GM19455 (cell line): ENCODE measurements around the gene USP47.

Source experiments
- ATAC-seq: cut with Tn5 transposase; IDR thresholded peaks from one replicate; pipeline ENCODE4 v1.9.1; 2021; ENCODE audit not compliant: unreplicated experiment

Gene USP47, protein sequence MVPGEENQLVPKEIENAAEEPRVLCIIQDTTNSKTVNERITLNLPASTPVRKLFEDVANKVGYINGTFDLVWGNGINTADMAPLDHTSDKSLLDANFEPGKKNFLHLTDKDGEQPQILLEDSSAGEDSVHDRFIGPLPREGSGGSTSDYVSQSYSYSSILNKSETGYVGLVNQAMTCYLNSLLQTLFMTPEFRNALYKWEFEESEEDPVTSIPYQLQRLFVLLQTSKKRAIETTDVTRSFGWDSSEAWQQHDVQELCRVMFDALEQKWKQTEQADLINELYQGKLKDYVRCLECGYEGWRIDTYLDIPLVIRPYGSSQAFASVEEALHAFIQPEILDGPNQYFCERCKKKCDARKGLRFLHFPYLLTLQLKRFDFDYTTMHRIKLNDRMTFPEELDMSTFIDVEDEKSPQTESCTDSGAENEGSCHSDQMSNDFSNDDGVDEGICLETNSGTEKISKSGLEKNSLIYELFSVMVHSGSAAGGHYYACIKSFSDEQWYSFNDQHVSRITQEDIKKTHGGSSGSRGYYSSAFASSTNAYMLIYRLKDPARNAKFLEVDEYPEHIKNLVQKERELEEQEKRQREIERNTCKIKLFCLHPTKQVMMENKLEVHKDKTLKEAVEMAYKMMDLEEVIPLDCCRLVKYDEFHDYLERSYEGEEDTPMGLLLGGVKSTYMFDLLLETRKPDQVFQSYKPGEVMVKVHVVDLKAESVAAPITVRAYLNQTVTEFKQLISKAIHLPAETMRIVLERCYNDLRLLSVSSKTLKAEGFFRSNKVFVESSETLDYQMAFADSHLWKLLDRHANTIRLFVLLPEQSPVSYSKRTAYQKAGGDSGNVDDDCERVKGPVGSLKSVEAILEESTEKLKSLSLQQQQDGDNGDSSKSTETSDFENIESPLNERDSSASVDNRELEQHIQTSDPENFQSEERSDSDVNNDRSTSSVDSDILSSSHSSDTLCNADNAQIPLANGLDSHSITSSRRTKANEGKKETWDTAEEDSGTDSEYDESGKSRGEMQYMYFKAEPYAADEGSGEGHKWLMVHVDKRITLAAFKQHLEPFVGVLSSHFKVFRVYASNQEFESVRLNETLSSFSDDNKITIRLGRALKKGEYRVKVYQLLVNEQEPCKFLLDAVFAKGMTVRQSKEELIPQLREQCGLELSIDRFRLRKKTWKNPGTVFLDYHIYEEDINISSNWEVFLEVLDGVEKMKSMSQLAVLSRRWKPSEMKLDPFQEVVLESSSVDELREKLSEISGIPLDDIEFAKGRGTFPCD (N-terminal part only)

DNA sequence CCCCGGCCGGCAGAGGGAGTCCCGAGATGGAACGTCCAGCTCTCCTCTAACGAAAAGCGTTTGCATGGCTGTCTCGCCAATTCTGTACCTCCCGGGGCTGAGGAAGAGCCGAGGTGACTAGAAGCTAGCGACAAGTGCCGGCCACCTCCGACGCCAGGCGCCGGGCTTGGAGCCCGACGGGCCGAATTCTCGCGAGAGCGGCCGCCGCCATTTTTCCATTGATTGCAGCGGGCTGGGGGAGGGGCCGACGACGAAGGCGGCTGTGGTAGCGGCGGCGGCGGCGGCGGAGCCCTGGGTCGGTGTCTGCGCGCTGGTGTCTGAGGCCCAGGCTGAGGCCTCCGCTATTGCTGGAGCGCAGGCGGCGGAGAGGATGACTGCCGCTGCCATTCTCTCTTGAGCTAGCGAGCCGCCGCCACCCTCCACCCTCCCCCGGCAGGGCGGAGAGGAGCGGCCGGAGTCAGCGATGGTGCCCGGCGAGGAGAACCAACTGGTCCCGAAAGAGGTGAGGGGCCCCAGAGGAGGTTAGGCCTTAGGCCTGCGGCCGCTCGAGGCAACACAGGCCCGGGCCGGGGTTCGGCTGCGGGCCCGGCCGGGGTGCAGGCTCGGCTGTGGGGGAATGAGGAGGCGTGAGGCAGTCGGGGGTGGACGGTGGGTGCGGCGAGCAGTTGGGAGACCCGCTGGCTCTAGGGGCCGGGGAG, at the start of gene USP47:
Gene USP47, plus strand, starts transcription at position 250 of the 698 bp plus-strand sequence. Its CDS starts 214 bp downstream, at position 464.
- ATAC-seq: peak; percentile 76

DNA sequence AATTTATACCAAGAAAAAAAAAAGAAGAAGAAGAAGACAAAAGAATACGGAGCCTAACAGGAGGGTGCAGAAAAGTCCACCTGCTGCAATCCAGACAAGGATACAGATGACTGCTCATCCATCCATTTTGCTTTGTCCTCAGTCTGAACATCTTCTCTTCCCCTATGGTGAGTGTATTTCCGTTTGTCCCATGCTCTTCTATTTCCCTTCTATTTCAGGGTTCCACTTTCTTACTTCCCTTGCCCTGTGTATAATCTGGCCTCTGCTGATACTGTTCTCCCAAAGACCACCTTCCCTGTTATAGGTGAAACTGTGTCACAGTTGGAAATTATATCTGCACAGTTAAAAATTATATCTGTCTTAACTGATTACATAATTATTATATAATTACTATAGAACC, 48.7 kb upstream of the USP47 start:
- ATAC-seq: no peak

DNA sequence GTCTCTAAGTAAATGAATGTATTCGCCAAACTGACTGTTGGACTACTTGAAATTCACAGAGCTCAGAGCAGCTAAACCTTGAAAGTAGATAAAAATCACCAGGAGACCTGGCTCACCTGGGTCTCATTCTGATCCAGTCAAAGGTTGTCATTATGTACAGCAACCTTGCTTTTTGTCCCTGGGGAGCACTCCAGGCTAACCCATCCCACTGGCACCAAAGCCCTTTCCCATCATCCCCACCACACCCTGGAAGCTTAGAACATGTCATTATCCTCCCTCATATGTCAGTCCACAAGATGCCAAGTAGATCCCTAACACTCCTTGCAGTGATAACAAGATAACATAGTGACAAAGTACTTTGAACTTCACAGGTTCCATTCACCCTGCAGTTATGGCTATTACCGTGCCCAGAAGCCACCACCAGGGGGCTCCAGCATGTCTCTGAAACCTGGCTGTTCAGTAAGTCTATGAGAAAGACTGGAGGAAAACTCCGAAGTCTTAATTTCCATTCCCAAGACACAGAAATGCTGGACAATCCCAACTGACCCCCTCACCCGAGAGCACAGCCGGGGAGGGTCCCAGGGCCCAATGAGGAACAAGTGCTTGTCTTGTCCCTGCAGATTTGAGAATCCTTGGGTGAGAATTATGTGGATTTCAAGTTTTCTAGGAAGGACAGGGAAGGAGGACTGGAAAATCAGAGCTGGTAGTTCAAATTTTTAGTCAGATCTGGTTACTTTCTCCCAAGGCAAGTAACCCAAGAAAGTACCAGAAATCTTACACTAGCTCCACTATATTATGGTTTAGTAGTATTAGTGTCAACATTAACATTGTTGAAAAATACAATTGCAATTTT, 43.0 kb upstream of the USP47 start:
- no peak for ATAC-seq

DNA sequence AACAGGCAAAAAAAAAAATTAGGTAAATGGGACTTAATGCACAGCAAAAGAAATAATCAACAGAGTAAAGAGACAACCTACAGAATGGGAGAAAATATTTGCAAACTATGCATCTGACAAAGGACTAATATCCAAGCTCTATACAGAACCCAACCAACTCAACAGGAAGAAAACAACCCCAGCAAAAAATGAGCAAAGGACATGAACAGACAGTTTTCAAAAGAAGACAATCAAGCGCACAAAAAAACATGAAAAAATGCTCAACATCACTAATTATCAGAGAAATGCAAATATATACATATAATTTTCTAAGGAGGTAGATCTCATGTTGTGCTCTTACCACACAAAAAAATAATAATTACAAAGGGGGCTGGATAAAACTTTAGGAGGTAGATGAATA, 36.5 kb upstream of the USP47 start:
- no peak for ATAC-seq

DNA sequence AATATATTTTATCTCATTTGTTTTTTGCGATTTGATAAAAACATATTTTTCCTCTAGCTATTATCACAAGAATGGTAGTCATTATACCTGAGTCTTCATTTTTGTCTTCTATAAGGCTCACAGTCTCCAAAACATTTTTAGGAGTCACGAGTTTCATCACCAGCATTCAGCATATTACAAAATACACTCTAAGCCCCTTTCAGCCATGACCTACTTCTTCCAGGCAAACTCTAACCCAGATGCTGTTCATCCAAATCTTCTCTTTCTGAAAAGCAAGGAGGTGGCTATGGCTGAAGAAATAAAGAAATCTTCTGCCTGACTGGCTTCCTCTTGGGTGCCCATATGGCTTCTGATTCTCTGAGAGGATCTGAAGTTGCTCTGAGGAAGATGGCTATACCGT, 35.7 kb upstream of the USP47 start:
- ATAC-seq: no peak

DNA sequence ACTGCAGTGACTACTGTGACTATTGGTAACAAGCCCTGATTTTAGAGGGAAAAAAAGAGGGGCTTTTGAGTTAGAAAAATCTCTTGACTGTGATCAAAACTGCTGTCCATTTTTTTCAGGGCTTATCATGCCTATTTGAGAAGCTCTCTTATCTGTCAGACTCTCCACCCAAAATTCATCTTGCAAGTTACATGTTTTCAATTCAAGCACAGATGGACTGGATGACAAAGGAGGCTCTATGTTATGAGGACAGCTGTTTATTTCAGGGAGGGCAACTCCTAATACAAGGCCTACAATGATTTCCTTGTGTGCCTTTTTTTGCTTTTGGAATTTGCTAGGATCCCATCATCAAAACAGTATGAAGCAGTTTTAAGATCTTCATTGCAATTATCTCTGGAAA, 35.2 kb upstream of the USP47 start:
- ATAC-seq: no peak

DNA sequence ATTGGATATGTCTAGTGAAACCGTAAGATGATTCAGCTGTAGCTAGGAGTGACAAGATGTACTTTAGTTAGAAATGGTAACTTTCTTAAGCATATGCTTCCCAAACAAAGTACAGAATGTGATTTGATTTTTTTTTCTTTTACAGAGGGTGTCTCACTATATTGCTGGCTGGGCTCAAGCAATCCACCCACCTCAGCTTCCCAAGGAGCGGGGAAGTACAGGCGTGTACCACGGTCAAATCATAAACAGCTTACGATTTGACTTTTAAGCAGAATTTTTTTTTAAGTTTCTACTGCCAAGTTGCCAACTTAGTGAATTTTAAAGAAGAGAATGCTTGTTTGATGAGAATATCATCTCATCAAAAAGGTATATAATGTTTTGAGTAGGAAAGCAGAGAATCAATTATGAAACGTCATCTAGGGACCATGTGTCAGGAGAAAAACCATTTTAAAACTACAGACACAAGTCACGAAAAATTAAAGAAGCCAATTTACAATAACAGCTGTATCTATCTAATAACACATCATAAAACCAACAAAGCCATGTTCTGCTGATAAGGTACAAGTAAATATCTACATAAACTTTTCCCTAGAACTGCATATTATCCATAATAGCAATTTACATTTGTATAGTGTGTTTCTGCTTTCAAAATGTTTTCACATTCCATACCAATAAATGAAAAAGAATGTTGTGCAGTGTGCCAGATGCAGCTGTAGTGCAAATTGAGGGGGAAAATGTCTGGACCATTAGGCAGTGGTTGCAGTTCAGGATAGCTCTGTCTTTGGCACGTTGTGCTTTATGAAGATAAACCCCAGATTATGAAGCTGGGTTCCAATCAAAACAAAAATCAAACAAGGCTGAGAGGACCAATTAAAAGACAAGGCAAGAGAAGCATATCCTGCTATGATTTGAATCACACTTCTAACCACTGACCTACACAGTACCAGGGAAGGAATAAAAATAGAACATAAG, 33.7 kb upstream of the USP47 start:
- no peak for ATAC-seq

DNA sequence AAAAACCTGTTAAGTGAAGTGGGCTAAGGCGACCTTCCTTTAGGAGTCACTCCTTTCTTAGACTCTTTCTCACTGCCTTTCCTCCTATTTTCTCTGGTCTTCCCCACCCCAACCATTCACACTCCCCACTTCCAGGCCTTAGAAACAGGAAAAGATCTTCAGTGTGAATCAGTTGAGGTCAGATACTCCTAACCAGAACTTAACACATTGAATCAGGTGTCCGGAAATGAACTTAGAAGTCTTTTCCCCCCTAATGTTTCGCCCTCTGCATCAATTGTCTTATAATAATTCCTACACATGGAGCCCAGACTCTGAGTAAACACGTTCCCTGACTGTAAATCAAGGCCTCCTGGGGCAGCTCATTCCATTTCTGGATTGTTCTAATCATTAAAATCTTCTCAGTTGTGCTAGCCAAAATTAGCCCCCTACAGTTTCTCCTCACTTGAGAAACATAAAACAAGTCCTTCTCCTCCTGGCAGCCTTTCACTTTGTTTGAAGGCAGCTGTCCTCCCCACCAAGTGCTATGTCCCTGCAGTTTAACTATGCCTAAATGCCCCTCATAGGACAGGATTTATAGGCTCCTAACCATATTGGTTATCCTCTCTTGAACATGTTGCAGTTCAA, 32.7 kb upstream of the USP47 start:
- no peak for ATAC-seq

DNA sequence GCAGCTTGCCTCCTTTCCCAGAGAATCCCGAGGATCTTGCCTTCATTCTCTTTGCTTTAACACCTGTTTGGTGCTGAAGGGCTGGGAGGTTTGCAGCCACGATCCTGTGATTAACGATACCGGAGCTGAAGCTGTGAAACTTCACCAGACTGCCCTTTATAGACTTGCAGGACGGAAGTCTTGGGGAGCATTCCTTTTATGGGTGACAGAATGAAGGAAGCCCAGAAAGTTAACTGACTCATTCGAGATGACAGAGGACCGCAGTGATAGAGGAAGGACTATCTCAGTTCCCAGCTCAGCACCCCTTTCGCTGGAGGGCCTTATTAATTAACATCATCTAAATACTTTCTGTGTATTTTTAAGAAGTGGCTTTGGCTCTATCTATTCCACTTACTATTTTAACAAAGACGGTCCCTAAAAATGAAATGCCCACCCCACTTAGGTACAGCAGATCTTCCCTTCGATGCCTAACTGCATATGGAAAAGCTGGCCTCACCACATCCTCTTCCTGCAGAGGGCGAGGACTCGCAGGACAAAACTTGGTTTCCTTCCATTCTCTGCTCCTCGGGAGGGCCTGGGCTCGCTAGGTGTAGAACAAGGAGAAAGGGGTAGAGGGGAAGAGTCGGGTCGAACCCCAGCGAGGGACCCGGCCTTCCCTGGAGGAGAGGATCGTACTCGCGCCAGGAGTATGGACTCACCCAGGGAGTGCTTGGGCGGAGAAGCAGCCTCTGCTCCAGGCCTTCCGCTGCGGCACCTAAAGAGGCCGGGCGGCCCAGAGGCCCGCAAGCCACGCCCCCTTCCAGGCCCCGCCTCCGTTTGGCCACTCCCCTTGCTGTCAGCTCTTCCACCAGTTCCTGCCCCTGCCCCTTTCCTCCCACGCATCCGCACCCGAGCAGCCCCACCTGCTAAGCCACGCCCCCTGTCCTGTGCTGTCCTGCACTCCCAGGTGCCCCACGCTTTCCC, 30.7 kb upstream of the USP47 start:
- no peak for ATAC-seq

DNA sequence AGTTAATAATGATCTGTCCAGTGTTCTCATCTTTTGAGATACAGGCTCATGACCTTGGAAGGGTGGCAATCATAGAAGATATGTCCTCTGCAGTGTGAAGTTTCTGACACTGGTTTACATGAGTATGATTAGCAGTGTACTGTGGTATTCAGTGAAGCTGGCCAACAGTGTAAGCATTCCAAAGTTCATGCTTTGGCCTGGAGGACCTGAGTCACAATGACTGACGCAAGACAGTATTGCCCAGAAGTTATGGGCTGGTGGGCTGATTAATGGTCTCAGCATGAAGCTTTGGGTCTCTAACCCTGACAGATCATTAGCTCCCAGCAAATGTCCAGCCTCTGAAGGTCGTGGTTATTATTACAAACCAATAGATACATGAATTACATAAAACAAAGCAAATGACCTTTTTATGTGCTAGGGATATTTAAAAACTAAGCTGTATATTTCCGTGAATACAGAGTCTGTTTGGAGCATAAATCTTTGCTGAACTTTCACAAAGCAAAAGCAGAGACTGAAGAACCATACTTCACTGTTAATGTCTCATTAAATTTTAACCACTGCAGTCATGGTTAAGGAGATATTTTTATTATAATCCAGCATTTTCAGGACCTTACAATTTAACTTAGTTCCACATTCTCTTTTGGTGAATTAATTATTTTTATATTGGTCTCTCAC, 28.3 kb upstream of the USP47 start:
- no peak for ATAC-seq

DNA sequence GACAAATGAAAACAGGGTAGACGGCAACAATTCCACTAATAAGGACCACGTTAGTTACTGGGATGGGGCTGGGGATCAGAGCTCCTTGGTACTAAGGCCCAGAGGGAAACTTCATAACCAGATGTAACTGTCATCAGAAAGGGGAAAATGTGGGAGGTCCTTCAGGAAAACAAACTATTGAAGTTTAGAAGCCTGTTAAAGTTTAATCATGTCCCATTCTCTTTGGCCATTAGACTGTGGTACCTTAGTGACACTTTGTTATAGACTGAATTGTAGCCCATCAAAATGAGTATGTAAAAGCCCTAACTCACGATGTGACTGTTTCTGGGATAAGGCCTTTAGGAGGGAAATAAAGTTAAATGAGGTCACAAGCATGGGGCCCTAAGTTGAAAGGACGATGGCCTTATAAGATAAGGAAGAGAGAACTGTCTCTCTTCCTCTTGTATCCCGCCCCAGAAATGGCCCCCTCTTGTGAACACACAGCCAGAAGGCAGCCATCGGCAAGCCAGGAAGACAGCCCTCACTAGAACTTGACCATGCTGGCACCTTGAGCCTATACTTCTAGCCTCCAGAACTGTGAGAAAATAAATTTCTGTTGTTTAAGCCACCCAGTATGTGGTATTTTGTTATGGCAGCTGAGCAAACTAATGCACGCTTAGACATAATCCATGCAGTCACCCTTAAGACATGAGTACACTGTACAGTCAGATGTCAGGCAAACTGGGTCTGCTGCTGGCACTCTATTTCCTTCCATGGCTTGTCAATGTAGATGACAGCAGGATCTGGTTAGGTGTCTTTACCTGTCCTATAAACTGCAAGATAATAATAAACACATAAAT, 26.9 kb upstream of the USP47 start:
- no peak for ATAC-seq

DNA sequence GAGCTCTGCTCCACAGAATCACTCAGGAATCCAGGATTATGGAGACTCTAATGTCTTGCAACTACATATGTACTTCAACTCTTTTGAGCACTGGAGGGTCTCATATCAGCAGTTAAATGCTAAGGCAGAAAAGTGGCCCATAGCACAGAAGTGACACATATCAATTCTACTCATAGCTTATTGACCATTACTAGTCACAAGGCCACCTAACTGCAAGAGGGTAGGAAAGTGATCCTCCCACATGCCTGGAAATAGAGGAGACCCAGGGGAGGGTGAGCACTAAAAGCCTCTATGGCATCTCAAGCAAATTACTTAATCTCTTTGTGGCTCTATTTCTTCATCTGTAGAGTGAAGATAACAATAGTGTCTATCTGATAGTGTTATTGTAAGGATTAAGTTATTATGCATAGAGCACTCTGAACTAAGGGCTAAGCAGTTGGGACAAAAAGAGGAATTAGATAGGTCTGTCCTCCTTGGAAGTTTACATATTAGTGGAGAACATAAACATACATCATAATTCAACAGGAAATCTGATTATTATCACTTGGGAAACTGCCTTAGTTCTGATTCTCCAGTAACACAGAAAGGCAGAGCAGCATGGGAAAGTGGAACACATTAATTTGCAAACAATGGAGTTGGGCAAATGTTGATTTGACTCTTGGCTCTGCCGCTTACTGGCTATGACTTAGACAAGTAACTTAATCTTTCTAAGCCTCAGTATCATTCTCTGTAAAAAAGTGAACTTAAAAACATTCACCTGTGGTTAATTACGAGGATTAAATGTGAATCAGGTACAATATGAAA, 25.1 kb upstream of the USP47 start:
- no peak for ATAC-seq

DNA sequence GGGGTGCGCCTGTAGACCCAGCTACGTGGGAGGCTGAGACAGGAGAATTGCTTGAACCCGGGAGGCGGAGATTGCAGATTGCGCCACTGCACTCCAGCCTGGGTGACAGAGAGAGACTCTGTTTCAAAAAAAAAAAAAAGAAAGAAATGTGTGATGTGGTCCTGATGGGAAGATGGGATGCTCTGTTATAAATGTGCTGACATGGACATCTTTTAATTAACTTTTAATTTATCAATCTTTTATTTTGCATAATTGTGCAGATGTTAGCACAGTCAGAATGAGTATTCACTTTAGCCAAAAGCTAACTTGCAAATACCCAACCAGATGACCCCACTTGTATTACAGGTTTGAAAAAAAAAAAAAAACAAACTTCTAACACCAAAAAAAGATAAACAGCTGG, 23.8 kb upstream of the USP47 start:
- no peak for ATAC-seq

DNA sequence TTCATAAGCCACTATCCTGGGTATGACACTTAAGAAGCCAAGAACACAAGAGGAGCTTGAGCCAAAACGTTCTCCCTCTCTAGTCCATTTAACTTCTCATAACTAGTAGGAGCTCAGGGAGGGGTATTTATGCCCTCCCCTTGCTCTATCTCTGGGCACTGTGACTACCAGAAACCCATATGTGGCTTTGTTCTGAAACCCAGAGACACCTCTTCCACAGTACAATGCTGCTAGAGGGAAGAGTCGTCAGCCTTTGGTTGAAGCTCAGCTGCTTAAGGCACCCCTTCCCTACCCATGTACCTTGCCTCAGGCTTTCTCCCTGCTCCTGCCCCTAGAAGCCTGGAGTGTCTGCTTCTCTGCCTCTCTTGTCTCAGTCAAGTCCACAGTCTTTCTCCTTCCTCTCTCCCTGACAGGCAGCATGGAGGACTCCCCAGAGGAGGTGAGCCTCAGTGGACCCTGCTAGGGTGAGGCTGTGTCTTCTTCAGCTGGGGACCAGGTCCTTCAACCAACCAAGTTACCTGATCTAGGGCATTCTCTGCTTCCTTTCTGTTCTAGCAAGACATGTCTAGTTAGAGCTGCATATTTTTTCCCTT, 23.1 kb upstream of the USP47 start:
- ATAC-seq: no peak
